ENCODE data around the gene TAF4B.
"Not testable (repeated sequence)": the region's sequence is repeated elsewhere in the genome, so short reads cannot be mapped to it uniquely, and the experiment has no call there.

Gene TAF4B

GRCh38 chr18:26312199-26312598, 86.0 kb downstream of the TAF4B start:
- DNase-seq, result no peak

DNA sequence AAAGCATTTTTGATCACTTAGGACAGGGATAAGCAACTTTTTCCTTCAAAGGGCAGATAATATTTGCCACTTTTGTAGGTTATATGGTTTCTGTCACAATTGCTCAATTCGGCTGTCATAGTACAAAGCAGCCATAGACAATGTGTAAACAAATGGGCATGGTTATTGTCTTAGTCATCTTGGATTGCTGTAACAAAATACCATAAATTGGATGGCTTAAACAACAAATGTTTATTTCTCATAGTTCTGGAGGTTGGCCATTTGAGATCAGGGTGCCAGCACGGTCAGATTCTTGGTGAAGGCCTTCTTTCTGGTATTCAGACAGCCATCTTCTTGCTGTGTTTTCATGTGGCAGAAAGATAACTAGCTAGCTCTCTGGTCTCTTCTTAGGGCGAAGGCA, 91.2 kb downstream of the TAF4B start:
- no peak for DNase-seq

DNA sequence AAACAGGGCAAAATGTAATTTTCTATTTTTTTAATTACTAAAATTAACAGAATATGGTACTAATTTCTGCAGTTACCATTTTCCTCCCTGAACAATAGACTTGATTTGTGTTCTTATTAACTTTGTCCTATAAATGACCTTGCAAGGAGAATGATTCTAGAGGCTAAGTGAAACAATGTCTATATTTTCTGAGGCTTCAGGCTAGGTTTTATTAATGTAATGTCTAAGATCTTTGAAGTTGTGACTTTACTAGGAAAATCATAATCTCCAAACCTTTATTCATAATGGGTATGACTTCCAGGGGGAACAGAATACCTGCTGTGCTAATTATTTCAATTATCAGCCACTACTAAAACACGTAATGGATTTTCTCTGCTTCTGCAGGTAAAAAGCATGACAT, 94.4 kb downstream of the TAF4B start:
- no peak for DNase-seq

- no peak for DNase-seq
These were observed 96.8 kb downstream of the TAF4B start for GRCh38 chr18:26322890-26323653.

- DNase-seq, result no peak
These were observed 99.5 kb downstream of the TAF4B start for GRCh38 chr18:26325771-26326170.

- DNase-seq, result no peak
These were observed 100.8 kb downstream of the TAF4B start for GRCh38 chr18:26327062-26327461.

DNA sequence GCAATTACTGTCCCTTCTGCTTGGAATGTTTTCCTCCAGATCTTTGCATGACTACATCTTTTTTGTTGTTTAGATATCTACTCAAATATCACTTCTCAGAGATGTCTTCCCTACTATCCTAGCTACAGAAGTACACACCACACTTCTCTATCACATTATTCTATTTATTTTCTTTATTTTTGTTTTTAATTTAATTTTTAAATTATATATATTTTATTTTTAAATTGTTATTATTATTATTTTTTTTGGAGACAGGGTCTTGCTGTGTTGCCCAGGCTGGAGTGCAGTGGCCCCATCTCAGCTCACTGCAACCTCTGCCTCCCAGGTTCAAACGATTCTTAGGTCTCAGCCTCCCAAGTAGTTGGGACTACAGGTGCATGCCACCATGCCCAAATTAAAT, 106.7 kb downstream of the TAF4B start:
- no peak for DNase-seq

- no peak for DNase-seq
These were observed 108.9 kb downstream of the TAF4B start for GRCh38 chr18:26335156-26335555.

- no peak for DNase-seq
These were observed 109.6 kb downstream of the TAF4B start for GRCh38 chr18:26335571-26336487.

DNA sequence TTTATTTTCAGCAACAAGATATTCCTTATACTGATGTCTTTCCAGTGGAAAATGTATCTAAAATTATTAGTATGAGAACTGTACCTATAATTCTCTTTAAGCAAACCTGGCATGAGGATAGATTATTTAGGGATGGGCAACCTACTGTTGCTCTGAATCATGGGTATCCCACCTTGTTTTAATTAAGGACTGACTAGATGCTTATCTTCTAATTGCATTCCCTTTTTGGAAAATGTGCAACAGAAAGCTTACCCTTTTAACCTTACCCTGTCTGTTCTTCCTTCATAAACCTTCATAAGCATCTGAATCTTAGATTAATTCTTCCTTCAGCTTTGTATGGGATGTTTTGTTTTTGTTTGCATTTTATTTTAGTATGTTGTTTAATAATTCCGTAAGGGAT, 110.3 kb downstream of the TAF4B start:
- no peak for DNase-seq

DNA sequence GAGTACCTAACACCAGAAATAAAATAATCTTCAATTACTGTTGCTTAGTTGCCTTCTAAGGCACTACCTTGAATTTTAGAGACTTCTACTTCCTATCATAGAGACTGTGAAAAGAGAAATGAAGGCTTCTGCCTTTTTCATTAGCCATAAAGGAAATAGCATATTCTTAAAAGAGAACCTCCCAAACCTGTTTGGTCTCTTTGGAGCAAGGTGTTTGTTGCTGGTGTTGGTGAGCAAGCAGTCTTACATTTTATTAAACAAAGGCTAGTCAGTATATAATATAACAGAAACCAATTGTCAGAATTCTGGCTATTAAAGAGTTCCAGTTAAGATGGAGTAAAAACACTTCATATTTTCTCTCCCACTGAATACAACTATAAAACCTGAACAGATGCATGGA, 116.4 kb downstream of the TAF4B start:
- DNase-seq, result no peak

- no peak for DNase-seq
These were observed 124.7 kb downstream of the TAF4B start for GRCh38 chr18:26350961-26351360.

DNA sequence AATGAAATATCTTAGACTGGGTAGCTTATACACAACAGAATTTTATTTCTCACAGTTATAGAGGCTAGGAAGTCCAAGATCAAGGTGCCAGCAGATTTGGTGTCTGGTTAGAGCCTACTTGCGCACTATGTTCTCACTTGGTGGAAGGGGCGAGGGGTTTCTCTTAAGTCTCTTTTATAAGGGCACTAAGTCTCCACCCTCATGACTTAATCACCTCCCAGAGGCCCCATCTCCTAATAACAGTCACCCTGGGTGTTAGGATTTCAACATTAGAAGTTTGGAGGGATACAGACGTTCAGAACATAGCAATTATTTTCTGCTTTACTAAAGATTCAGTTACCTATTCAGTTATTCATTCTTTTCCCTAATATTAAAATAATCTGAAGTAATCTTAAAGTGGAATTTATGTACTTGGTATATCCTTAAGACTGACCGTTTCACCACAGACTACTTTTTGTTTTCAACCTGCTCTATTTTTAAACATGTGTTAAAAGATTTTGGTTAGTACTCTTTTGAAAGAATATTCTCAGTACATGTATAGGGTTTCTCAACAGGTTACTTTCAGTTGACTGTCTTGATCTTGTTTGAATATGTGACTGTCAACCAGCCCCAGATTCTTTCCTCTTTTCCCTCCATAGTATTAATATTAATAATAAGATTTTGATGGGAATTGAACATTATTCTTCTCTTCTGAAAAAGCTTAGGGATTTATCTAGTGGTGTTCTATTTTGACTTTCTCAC, 130.0 kb downstream of the TAF4B start:
- no peak for DNase-seq

GRCh38 chr18:26357960-26358359, 131.7 kb downstream of the TAF4B start:
- DNase-seq, result no peak

GRCh38 chr18:26362021-26362420, 135.8 kb downstream of the TAF4B start:
- DNase-seq, result no peak

DNA sequence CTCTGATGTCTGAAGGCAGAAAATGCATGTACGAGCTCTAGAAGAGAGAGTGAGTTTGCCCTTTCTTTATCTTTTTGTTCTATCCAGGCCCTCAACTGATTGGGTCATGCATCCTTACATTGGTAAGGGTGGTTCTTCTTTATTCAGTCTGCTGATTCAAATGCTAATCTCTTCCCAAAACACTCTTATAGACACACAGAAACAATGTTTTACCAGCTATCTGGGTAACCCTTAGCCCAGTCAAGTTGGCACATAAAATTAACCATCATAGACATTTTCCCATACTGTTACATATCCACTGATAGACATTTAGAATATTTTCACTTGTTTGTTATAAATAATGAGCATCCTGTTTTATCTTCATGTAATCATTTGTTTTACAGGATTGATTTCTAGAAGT, 141.2 kb downstream of the TAF4B start:
- no peak for DNase-seq

DNA sequence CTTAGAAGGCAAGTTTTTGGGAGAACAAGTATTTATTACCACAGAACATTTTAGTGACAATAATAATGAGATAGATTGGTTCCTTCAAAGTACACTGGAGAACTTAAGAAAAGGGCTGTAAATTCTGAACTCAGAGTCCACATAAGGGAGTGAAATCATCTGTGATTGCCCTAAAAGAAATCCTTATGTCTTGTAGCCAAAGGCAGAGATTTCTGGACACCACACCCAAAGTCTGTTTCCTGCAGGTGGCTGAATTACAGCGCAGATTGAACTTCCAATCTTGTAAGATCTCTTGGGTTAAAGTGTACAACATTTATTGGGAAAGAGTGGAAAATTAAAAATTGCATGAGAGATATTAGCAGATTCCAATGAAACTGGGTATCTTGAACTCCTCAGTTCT, 143.8 kb downstream of the TAF4B start:
- DNase-seq, result no peak

DNA sequence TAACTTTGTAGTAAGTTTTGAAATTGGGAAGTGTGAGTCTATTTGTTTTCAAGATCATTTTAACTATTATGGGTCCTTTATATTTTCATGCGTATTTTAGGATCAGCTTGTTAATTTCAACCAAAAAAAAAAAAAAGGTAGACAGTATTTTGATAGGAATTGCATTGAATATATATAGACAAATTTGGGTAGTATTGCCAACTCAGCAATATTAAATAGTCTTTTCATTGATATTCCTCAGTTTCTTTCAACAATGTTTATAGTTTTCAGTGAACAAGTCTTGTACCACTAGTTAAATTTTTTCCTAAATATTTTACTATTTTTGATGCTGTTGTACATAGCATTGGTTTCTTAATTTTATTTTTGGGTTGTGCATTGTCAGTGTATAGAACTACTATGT, 149.9 kb downstream of the TAF4B start:
- DNase-seq, result no peak

GRCh38 chr18:26378701-26379100, 152.5 kb downstream of the TAF4B start:
- no peak for DNase-seq

- DNase-seq, result not testable (repeated sequence)
These were observed 155.3 kb downstream of the TAF4B start for GRCh38 chr18:26381555-26381954.

DNA sequence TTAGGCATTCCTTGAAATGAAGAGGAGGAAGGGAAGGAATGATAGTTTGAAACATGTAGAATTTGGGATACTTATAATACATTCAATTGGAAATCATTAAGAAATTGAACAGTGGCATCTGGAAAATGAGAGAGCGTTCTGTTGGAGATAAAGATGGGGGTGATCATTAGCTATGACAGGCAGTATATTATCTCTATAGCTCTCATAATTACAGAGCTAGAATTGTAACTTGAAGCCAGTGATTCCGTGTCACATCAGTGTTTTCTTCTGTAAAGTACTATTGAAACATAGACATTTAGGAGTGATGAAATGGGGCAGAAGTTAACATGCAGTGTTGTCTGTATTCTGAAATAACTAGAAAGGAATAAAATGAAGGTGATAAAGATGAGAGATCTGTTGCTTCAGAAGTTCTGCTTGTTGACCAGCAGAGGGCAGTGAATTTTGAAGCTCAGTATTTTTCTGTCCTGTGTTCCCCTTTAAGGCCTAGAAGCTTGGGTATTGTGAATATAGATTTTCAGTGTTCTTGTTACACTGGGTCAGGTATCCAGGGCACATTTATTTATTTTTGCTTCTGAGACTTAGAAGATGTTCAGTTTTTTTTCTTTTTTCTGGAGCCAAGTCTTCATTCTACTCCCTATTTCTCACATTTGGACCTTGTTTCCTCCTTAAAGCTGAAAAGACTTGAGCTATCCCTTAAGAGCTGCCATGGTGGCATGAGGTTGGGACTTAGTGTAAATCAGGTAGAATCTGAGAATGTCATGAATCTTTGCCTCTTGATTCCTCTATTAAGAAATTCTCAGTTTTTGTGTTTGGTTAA, 157.4 kb downstream of the TAF4B start:
- DNase-seq, result no peak

DNA sequence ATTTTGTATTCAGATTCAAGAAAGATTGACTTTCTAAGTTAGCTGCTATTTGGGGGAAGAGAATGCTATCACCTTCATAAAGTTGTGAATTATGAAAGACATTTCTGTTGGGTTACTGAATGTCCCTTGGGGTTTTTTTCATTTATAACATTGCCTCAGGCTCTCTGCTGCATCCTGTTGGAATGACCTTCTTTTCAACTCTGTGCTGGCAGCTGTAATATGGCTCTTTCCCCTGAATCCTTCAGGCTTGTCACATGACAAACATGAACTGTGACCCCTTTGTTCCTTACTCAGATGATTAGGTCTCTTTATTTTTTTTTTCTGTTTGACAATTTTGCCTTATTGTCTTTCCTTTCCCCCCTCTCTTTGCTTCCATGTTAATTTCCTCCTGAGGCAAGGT, 159.8 kb downstream of the TAF4B start:
- DNase-seq, result no peak

DNA sequence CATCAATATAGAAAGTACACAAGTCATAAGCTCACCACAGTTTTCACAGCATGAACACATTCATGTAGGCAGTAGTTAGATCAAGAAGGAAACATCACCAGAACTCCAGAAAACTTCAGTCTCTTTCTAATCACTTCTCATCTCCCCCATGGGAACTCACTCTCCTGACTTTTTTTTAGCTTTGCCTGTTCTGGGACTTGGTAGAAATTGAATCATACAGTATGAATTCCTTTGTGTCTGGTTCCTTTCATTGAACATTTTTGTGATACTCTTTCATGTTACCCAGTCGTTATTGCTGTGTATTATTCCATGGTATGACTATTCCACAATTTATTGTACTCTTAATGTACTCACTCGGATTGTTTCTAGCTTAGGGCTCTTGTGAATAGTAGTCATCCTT, 160.2 kb downstream of the TAF4B start:
- DNase-seq, result no peak
